MM.1S (cell line): Measurements from ENCODE around the gene MSI2.

Experiments
- DNase-seq: peaks from one replicate; pipeline ENCODE4 v3.0.0-alpha.2; 2015
- H2AFZ ChIP-seq: fragments of 300-600 bp; sonication (generic); 2 replicates; pipeline ENCODE4 v1.6.0; 2016; ENCODE audit warnings: antibody characterized with exemption, low read length
- H3F3A ChIP-seq: fragments of 300-600 bp; sonication (generic); 2 replicates; pipeline ENCODE4 v1.6.1; 2016; ENCODE audit warnings: mild to moderate bottlenecking, antibody characterized with exemption, low read length, moderate library complexity, mixed read lengths; ENCODE audit not compliant: insufficient read depth
- H3K27ac ChIP-seq: fragments of 300-600 bp; sonication (generic); 2 replicates; pipeline ENCODE4 v1.5.1; 2016; ENCODE audit warnings: mild to moderate bottlenecking, low read length
- H3K27me3 ChIP-seq: fragments of 300-600 bp; sonication (generic); replicated peaks from 2 replicates; pipeline ENCODE4 v1.6.0; 2016; ENCODE audit warnings: low read length; ENCODE audit not compliant: insufficient read depth
- H3K36me3 ChIP-seq: fragments of 300-600 bp; sonication (generic); replicated peaks from 2 replicates; pipeline ENCODE4 v1.6.1; 2016; ENCODE audit warnings: mild to moderate bottlenecking, low read length, mixed read lengths; ENCODE audit not compliant: insufficient read depth
- H3K4me1 ChIP-seq: fragments of 300-600 bp; sonication (generic); 2 replicates; pipeline ENCODE4 v1.6.1; 2016; ENCODE audit warnings: low read length, mixed read lengths
- H3K4me2 ChIP-seq: fragments of 300-600 bp; sonication (generic); 2 replicates; pipeline ENCODE4 v1.6.0; 2016; ENCODE audit warnings: low read depth, low read length
- H3K4me3 ChIP-seq: fragments of 300-600 bp; sonication (generic); 2 replicates; pipeline ENCODE4 v1.5.1; 2016; ENCODE audit warnings: low read length, mixed read lengths
- H3K79me2 ChIP-seq: fragments of 300-600 bp; sonication (generic); 2 replicates; pipeline ENCODE4 v1.6.1; 2016; ENCODE audit warnings: mixed run types, low read length, mixed read lengths
- H3K9ac ChIP-seq: fragments of 300-600 bp; sonication (generic); 2 replicates; pipeline ENCODE4 v1.6.1; 2016; ENCODE audit warnings: low read length, mixed read lengths
- H3K9me2 ChIP-seq: fragments of 300-600 bp; sonication (generic); replicated peaks from 2 replicates; pipeline ENCODE4 v1.6.1; 2016; ENCODE audit warnings: mild to moderate bottlenecking, low read length, mixed read lengths; ENCODE audit not compliant: insufficient read depth
- H3K9me3 ChIP-seq: fragments of 300-600 bp; sonication (generic); replicated peaks from 2 replicates; pipeline ENCODE4 v1.6.1; 2016; ENCODE audit warnings: mild to moderate bottlenecking, low read length, mixed read lengths; ENCODE audit not compliant: insufficient read depth
- H4K20me1 ChIP-seq: fragments of 300-600 bp; sonication (generic); 2 replicates; pipeline ENCODE4 v1.6.1; 2016; ENCODE audit warnings: mild to moderate bottlenecking, low read length, moderate library complexity, mixed read lengths; ENCODE audit not compliant: insufficient read depth
- EZH2 ChIP-seq: fragments of 300-600 bp; sonication (generic); optimal IDR thresholded peaks from 2 replicates; pipeline ENCODE3; 2017; ENCODE audit warnings: low read depth, mild to moderate bottlenecking, antibody characterized with exemption, low read length, mixed read lengths
- EZH2phosphoT487 ChIP-seq: fragments of 300-600 bp; sonication (generic); IDR thresholded peaks from 2 replicates; pipeline ENCODE4 v1.6.1; 2018; ENCODE audit warnings: antibody characterized with exemption, low read length
- TF ChIP-seq, protein P1 (sequence below): fragments of 300-600 bp; sonication (generic); IDR thresholded peaks from 2 replicates; pipeline ENCODE4 v1.5.1; 2016; ENCODE audit warnings: antibody characterized with exemption, low read length, mixed read lengths

MSI2 gene

GRCh38 chr17:57559226-57559625, 302.9 kb downstream of the MSI2 start:
- H3K27ac ChIP-seq = no peak overlapping the region
- no peaks in the 10 kb centered on the region for H3K4me1 ChIP-seq
- no peak overlapping the region for H2AFZ ChIP-seq
- H4K20me1 ChIP-seq = no peaks in the 10 kb centered on the region
- no peaks in the 10 kb centered on the region for H3K27me3 ChIP-seq
- H3F3A ChIP-seq = no peaks in the 10 kb centered on the region
- no peak for DNase-seq
- no peak overlapping the region for H3K9ac ChIP-seq
- no peaks in the 10 kb centered on the region for H3K9me2 ChIP-seq
- no peaks in the 10 kb centered on the region for H3K9me3 ChIP-seq
- TF ChIP-seq, protein P1, sequence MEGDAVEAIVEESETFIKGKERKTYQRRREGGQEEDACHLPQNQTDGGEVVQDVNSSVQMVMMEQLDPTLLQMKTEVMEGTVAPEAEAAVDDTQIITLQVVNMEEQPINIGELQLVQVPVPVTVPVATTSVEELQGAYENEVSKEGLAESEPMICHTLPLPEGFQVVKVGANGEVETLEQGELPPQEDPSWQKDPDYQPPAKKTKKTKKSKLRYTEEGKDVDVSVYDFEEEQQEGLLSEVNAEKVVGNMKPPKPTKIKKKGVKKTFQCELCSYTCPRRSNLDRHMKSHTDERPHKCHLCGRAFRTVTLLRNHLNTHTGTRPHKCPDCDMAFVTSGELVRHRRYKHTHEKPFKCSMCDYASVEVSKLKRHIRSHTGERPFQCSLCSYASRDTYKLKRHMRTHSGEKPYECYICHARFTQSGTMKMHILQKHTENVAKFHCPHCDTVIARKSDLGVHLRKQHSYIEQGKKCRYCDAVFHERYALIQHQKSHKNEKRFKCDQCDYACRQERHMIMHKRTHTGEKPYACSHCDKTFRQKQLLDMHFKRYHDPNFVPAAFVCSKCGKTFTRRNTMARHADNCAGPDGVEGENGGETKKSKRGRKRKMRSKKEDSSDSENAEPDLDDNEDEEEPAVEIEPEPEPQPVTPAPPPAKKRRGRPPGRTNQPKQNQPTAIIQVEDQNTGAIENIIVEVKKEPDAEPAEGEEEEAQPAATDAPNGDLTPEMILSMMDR = no peak
- TF ChIP-seq EZH2phosphoT487 = no peak
- TF ChIP-seq EZH2 = no peak
- peaks cover 8% of the 10 kb centered on the region for H3K79me2 ChIP-seq
- H3K36me3 ChIP-seq = no peaks in the 10 kb centered on the region
- H3K4me2 ChIP-seq = no peak overlapping the region
- no peak overlapping the region for H3K4me3 ChIP-seq

- Histone ChIP-seq H2AFZ (no peak overlapping the region), H3K4me3 (no peak overlapping the region), H3K9me2 (no peaks in the 10 kb centered on the region), H4K20me1 (no peaks in the 10 kb centered on the region), H3K9me3 (no peaks in the 10 kb centered on the region), H3F3A (no peaks in the 10 kb centered on the region), H3K9ac (no peak overlapping the region), H3K36me3 (no peaks in the 10 kb centered on the region), H3K4me2 (no peak overlapping the region), H3K4me1 (no peaks in the 10 kb centered on the region), H3K27ac (no peak overlapping the region), H3K79me2 (peaks cover 3% of the 10 kb centered on the region), H3K27me3 (no peaks in the 10 kb centered on the region)
- no peak for DNase-seq
- no peak for TF ChIP-seq EZH2phosphoT487
- TF ChIP-seq EZH2 = no peak
- TF ChIP-seq, protein P1 = no peak
These were observed 303.5 kb downstream of the MSI2 start for GRCh38 chr17:57559634-57560318.

DNA sequence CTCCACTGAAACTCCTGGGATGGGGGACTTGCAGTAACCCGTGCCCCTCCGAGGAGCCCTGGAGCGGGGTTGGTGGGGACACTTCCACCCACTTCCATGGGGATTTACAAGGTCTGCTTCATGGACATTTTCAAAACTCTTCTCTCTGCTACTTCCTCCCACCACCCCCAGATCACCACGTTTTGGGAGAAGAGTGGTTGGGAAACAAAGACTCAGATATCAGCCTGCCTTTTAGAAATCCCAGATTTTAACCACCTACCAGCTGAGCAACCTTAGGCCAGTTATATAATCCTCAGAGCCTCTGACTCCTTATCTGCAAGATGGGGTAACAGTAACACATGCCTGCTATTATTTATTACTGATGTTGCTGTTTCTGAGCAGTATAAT, 304.0 kb downstream of the MSI2 start:
- no peak for TF ChIP-seq EZH2phosphoT487
- TF ChIP-seq, protein P1 = no peak
- TF ChIP-seq EZH2 = no peak
- Histone ChIP-seq H4K20me1 (no peaks in the 10 kb centered on the region), H3K4me3 (no peak overlapping the region), H3K4me1 (no peaks in the 10 kb centered on the region), H3K9ac (no peak overlapping the region), H3K9me3 (no peaks in the 10 kb centered on the region), H3K4me2 (no peak overlapping the region), H3K36me3 (no peaks in the 10 kb centered on the region), H3K27ac (no peak overlapping the region), H2AFZ (no peak overlapping the region), H3F3A (no peaks in the 10 kb centered on the region), H3K9me2 (no peaks in the 10 kb centered on the region), H3K27me3 (no peaks in the 10 kb centered on the region), H3K79me2 (no peaks in the 10 kb centered on the region; the same call in none of the 2 replicates)
- DNase-seq = no peak
